Nephron (organoid): ENCODE data around the gene ODAM.

Experiments used
- H3K27ac Mint-ChIP-seq, 3 experiments: 2 replicates each; pipeline ENCODE4 v1.8.0; 2020; ENCODE audit warnings: mixed read lengths in 3 of 3, mild to moderate bottlenecking in 2 of 3, moderate library complexity in 1 of 3
- H3K27me3 Mint-ChIP-seq: 2 replicates; pipeline ENCODE4 v1.8.0; 2021; ENCODE audit warnings: low read depth, mild to moderate bottlenecking, moderate library complexity, mixed read lengths
- H3K36me3 Mint-ChIP-seq: 2 replicates; pipeline ENCODE4 v1.8.0; 2020; ENCODE audit warnings: low read depth, mixed read lengths
- H3K4me1 Mint-ChIP-seq: 2 replicates; pipeline ENCODE4 v1.8.0; 2020; ENCODE audit warnings: mixed read lengths
- H3K4me3 Mint-ChIP-seq, 3 experiments: 2 replicates each; pipeline ENCODE4 v1.8.0; 2020; ENCODE audit warnings: mild to moderate bottlenecking in 3 of 3, mixed read lengths in 3 of 3, moderate library complexity in 2 of 3
- H3K9me3 Mint-ChIP-seq: 2 replicates; pipeline ENCODE4 v1.8.0; 2020; ENCODE audit warnings: mixed read lengths
- CTCF ChIP-seq, 3 experiments: fragments of 200-600 bp; sonication (generic); IDR thresholded peaks; one replicate each; pipeline ENCODE4 v1.5.0; 2021; ENCODE audit warnings: antibody characterized with exemption in 3 of 3; ENCODE audit not compliant: unreplicated experiment in 3 of 3

ODAM gene

GRCh38 chr4:70251945-70252277 is 56.4 kb downstream of the ODAM start:
- no peak for TF ChIP-seq CTCF (IDR thresholded peaks at IDR 0.05; ENCODE audit: unreplicated experiment in 3 of 3)
- no peak overlapping the region for H3K4me3 Mint-ChIP-seq
- no peaks in the 10 kb centered on the region for H3K4me1 Mint-ChIP-seq
- no peaks in the 10 kb centered on the region for H3K27me3 Mint-ChIP-seq
- H3K36me3 Mint-ChIP-seq, result no peaks in the 10 kb centered on the region
- H3K9me3 Mint-ChIP-seq, result no peaks in the 10 kb centered on the region
- no peak overlapping the region for H3K27ac Mint-ChIP-seq
